Tibial nerve (tissue), 4 donors: ENCODE measurements around the gene UQCR11.

Experiments
- EP300 ChIP-seq, 2 donors: sonication (generic); formaldehyde crosslinking; IDR thresholded peaks; one replicate each; pipeline ENCODE4 v1.6.1; 2017; ENCODE audit warnings: antibody characterized with exemption in 2 of 2, mild to moderate bottlenecking in 1 of 2
- POLR2A ChIP-seq, 2 donors: fragments of 450-650 bp; IDR thresholded peaks; one replicate each; pipeline ENCODE4 v1.6.1; 2017; ENCODE audit warnings: antibody characterized with exemption in 2 of 2, mild to moderate bottlenecking in 2 of 2, moderate library complexity in 2 of 2
- TF ChIP-seq, protein P1 (sequence below), 5 experiments: fragments of 200-600 bp in 3 of 5; fragments of 450-650 bp in 2 of 5; sonication (generic) in 3 of 5; IDR thresholded peaks; one replicate each; pipeline ENCODE4 v1.5.1; 2016 to 2019; ENCODE audit warnings: antibody characterized with exemption in 5 of 5, mild to moderate bottlenecking in 3 of 5, moderate library complexity in 2 of 5

DNA sequence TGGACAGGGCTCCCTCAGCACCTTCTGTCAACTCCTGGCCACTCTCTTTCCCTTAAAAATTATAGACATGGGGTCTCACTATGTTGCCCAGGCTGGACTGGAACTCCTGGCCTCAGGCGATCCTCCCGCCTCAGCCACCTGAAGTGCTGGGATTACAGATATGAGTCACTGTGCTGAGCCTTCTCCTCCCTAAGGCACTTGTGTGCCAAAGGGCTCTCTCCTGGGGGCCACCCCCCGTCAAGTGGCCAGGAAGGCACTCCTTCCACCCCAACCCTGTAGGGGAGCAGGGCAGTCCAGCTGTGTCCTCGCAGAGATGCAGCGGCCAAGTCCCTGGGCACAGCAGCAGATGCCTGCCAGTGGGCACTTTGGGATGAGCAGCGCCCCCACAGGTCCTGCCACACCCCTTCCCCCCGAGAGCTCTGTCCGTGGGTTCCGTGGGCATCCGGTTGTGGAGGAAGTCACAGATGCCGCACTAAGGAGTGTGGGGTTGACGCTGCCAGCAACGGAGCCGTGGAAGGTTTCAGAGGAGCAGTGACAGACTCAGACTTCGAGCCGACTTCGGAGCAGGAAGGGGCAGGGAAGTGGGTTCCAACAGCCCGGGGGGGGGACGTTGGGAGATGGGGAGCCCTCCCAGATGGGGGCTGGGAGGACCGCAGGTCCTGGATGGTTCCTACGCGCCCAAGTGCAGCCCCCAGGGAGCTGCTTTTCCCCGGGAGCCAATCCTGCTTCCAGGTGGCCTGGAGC, 3.3 kb upstream of the UQCR11 start:
- no peak for TF ChIP-seq EP300 (IDR thresholded peaks at IDR 0.05)
- TF ChIP-seq, protein P1, sequence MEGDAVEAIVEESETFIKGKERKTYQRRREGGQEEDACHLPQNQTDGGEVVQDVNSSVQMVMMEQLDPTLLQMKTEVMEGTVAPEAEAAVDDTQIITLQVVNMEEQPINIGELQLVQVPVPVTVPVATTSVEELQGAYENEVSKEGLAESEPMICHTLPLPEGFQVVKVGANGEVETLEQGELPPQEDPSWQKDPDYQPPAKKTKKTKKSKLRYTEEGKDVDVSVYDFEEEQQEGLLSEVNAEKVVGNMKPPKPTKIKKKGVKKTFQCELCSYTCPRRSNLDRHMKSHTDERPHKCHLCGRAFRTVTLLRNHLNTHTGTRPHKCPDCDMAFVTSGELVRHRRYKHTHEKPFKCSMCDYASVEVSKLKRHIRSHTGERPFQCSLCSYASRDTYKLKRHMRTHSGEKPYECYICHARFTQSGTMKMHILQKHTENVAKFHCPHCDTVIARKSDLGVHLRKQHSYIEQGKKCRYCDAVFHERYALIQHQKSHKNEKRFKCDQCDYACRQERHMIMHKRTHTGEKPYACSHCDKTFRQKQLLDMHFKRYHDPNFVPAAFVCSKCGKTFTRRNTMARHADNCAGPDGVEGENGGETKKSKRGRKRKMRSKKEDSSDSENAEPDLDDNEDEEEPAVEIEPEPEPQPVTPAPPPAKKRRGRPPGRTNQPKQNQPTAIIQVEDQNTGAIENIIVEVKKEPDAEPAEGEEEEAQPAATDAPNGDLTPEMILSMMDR (IDR thresholded peaks at IDR 0.05) = no peak
- TF ChIP-seq POLR2A (IDR thresholded peaks at IDR 0.05) = no peak
